Anterior cingulate cortex (tissue), 58 donors: Measurements from ENCODE around the gene CD2AP.

Experiments
- DNase-seq, 58 donors: peaks; one replicate each; lab custom pipeline; 2025; lab: John Stamatoyannopoulos, UW

CD2AP gene

GRCh38 chr6:47671777-47672176, 194.2 kb downstream of the CD2AP start:
- DNase-seq, result no peak

GRCh38 chr6:47672816-47673215, 195.2 kb downstream of the CD2AP start:
- no peak for DNase-seq

- no peak for DNase-seq
These were observed 197.1 kb downstream of the CD2AP start for GRCh38 chr6:47674673-47675072.
